Measurements from ENCODE around the gene PCSK9.

- TF ChIP-seq EZH2 (IDR thresholded peaks at IDR 0.05; ENCODE audit: insufficient read depth, low read length), result no peak
- no peak for TF ChIP-seq CTCF (IDR thresholded peaks at IDR 0.05; ENCODE audit: insufficient read depth, low read depth, low read length)
Measured at GRCh38 chr1:55064861-55065263, 25.5 kb downstream of the PCSK9 start.
